ENCODE results near the gene ADPGK. TPM values are rescaled to one million over a fixed set of nuclear protein-coding genes. Genes with fewer than 3 reads are reported as not detected.

ADPGK gene
- total RNA-seq, 4 donors from 2014 or later = 13.4 to 23.2 (median 17.2) TPM

- H3K36me3 ChIP-seq = peaks cover 0 to 55% of the 10 kb centered on the region in 2 donors
Measured at GRCh38 chr15:72766780-72767179, 16.8 kb downstream of the ADPGK start.

GRCh38 chr15:72766025-72766424, 17.5 kb downstream of the ADPGK start:
- H3K4me3 ChIP-seq = no peak overlapping the region
- ATAC-seq (no peak), DNase-seq (no peak)
- in situ Hi-C loops (cut with MboI; ENCODE audit: low sequenced_read_pairs in 4 of 4) (loop anchor here in 1 of 4 donors (25.0 kb wide), 1 partner anchor 521 kb away; no protein-coding TSS in a partner anchor), intact Hi-C loops (cut with DNase I; ENCODE audit: low total_unique reads) (no loop called here)
- H3K27ac ChIP-seq = no peak overlapping the region
- TF ChIP-seq CTCF (IDR thresholded peaks at IDR 0.05 in 4 of 5, conservative IDR thresholded peaks at IDR 0.05 in 1 of 5) (no peak), POLR2A (IDR thresholded peaks at IDR 0.05) (no peak)
- H3K4me1 ChIP-seq = peaks cover 0 to 3% of the 10 kb centered on the region in 2 donors
- H3K27me3 ChIP-seq = no peaks in the 10 kb centered on the region
- H3K9me3 ChIP-seq = no peaks in the 10 kb centered on the region
- peaks cover 0 to 47% of the 10 kb centered on the region in 2 donors for H3K36me3 ChIP-seq

More at GRCh38 chr15:72766780-72767179, 16.8 kb downstream of the ADPGK start:
- intact Hi-C loops (cut with DNase I; ENCODE audit: low total_unique reads) = no loop called here
- H3K4me1 ChIP-seq = peaks cover 0 to 3% of the 10 kb centered on the region in 2 donors
- ATAC-seq = no peak
- no peak overlapping the region for H3K27ac ChIP-seq
- no peak for DNase-seq
- no peak for TF ChIP-seq POLR2A (IDR thresholded peaks at IDR 0.05)
- no peak for TF ChIP-seq CTCF (IDR thresholded peaks at IDR 0.05 in 4 of 5, conservative IDR thresholded peaks at IDR 0.05 in 1 of 5)
- H3K9me3 ChIP-seq = no peaks in the 10 kb centered on the region
- no peaks in the 10 kb centered on the region for H3K27me3 ChIP-seq
- in situ Hi-C loops (cut with MboI; ENCODE audit: low sequenced_read_pairs in 4 of 4) = loop anchor here in 1 of 4 donors (25.0 kb wide), 1 partner anchor 521 kb away; no protein-coding TSS in a partner anchor
- H3K4me3 ChIP-seq = no peak overlapping the region

- Histone ChIP-seq H3K9me3 (no peaks in the 10 kb centered on the region), H3K4me3 (no peak overlapping the region), H3K36me3 (peaks cover 0 to 39% of the 10 kb centered on the region in 2 donors), H3K4me1 (peaks cover 0 to 3% of the 10 kb centered on the region in 2 donors), H3K27ac (no peak overlapping the region), H3K27me3 (no peaks in the 10 kb centered on the region)
- ATAC-seq = no peak
- no peak for TF ChIP-seq POLR2A (IDR thresholded peaks at IDR 0.05)
- no peak for TF ChIP-seq CTCF (IDR thresholded peaks at IDR 0.05 in 4 of 5, conservative IDR thresholded peaks at IDR 0.05 in 1 of 5)
- intact Hi-C loops (cut with DNase I; ENCODE audit: low total_unique reads) (no loop called here), in situ Hi-C loops (cut with MboI; ENCODE audit: low sequenced_read_pairs in 4 of 4) (loop anchor here in 1 of 4 donors (25.0 kb wide), 1 partner anchor 523 kb away; no protein-coding TSS in a partner anchor)
- no peak for DNase-seq
Measured at GRCh38 chr15:72764656-72765055, 18.9 kb downstream of the ADPGK start.

- DNase-seq (no peak), ATAC-seq (no peak)
- H3K36me3 ChIP-seq = peaks cover 0 to 45% of the 10 kb centered on the region in 2 donors
- in situ Hi-C loops (cut with MboI; ENCODE audit: low sequenced_read_pairs in 4 of 4) = loop anchor here in 1 of 4 donors (25.0 kb wide), 1 partner anchor 527 kb away; no protein-coding TSS in a partner anchor
- no peak for TF ChIP-seq POLR2A (IDR thresholded peaks at IDR 0.05)
- no peak for TF ChIP-seq CTCF (IDR thresholded peaks at IDR 0.05 in 4 of 5, conservative IDR thresholded peaks at IDR 0.05 in 1 of 5)
- peaks cover 0 to 3% of the 10 kb centered on the region in 2 donors for H3K4me1 ChIP-seq
- no peak overlapping the region for H3K4me3 ChIP-seq
- H3K27me3 ChIP-seq = no peaks in the 10 kb centered on the region
- no peaks in the 10 kb centered on the region for H3K9me3 ChIP-seq
- intact Hi-C loops (cut with DNase I; ENCODE audit: low total_unique reads) = no loop called here
- H3K27ac ChIP-seq = no peak overlapping the region
Measured at GRCh38 chr15:72760590-72761260, 22.8 kb downstream of the ADPGK start.
